ENCODE data around the gene SMPD4.
"Not testable (repeated sequence)": the region's sequence is repeated elsewhere in the genome, so short reads cannot be mapped to it uniquely, and the experiment has no call there.

DNA sequence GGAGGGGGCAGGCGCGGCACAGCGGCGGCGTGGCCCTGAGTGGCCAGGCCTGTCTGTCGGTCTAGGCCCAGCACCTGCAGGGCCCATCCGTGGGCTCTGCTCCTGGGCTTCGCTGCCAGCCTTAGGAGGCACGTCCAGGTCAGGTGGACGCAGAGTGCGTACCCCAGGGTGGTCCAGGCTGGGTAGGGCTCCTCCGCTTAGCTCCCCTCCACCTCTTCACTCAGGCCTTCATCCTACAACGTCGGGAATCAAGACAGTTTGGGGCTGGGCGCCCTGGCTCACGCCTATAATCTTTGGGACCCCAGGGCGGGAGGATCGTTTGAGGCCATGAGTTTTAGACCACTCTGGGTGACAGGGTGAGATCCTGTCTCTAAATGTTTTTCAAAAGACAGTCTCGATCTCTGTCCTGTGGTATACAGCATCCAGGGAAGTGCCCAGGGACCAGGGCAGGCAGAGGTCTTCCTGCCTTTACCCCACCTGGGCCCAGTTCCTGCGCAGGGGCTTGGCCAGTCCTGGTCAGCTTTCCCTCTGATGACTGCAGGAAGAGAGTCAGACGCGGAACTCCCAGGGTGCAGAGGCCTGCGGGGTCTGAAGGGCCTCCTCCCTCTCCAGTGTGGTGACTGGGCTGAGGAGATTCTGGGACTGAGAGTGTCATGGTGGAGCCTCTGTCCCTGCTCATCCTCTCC, 1.6 kb upstream of the SMPD4 start:
- TF ChIP-seq, protein P1, sequence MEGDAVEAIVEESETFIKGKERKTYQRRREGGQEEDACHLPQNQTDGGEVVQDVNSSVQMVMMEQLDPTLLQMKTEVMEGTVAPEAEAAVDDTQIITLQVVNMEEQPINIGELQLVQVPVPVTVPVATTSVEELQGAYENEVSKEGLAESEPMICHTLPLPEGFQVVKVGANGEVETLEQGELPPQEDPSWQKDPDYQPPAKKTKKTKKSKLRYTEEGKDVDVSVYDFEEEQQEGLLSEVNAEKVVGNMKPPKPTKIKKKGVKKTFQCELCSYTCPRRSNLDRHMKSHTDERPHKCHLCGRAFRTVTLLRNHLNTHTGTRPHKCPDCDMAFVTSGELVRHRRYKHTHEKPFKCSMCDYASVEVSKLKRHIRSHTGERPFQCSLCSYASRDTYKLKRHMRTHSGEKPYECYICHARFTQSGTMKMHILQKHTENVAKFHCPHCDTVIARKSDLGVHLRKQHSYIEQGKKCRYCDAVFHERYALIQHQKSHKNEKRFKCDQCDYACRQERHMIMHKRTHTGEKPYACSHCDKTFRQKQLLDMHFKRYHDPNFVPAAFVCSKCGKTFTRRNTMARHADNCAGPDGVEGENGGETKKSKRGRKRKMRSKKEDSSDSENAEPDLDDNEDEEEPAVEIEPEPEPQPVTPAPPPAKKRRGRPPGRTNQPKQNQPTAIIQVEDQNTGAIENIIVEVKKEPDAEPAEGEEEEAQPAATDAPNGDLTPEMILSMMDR (conservative IDR thresholded peaks at IDR 0.05) = not testable (repeated sequence)
- not testable (repeated sequence) for TF ChIP-seq ZFX (IDR thresholded peaks at IDR 0.05)

Measured in C4-2B (cell line).